Occipital lobe (tissue), 2 donors: ENCODE data around the gene ST3GAL3. TPM values are rescaled to one million over a fixed set of nuclear protein-coding genes. Genes with fewer than 3 reads are reported as not detected.
A peak's percentile ranks its signal among the peaks of the same experiment; 100 is the strongest.

Source experiments
- DNase-seq: peaks from one replicate; lab custom pipeline; 2025; lab: John Stamatoyannopoulos, UW
- total RNA-seq: library from RNA; depleted of rRNA; stranded (reverse); fragments of >200 nt; gene quantifications from one replicate; pipeline ENCODE4 v1.2.3, GENCODE V29; 2014

The ST3GAL3 gene
- total RNA-seq: 25.7 TPM

GRCh38 chr1:43707190-43708001, at the start of gene ST3GAL3:
TSS of gene ST3GAL3 (plus strand) at chr1:43707536. CDS start at chr1:43736263, 28,727 bp downstream.
- peak; percentile 90 for DNase-seq

- no peak for DNase-seq
Measured at GRCh38 chr1:43659212-43660166, 47.8 kb upstream of the ST3GAL3 start.

GRCh38 chr1:43660355-43660754, 47.0 kb upstream of the ST3GAL3 start:
- no peak for DNase-seq

- DNase-seq: no peak
Measured at GRCh38 chr1:43664369-43664768, 43.0 kb upstream of the ST3GAL3 start.

- DNase-seq: no peak
Measured at GRCh38 chr1:43666608-43667007, 40.7 kb upstream of the ST3GAL3 start.

- DNase-seq: no peak
Measured at GRCh38 chr1:43668956-43669355, 38.4 kb upstream of the ST3GAL3 start.

GRCh38 chr1:43669878-43670277, 37.5 kb upstream of the ST3GAL3 start:
- no peak for DNase-seq

- no peak for DNase-seq
Measured at GRCh38 chr1:43671193-43671592, 36.1 kb upstream of the ST3GAL3 start.

GRCh38 chr1:43671626-43672330, 35.6 kb upstream of the ST3GAL3 start:
- DNase-seq: no peak

GRCh38 chr1:43673261-43673660, 34.1 kb upstream of the ST3GAL3 start:
- no peak for DNase-seq

GRCh38 chr1:43678940-43679339, 28.4 kb upstream of the ST3GAL3 start:
- DNase-seq: no peak

GRCh38 chr1:43683560-43683959, 23.8 kb upstream of the ST3GAL3 start:
- no peak for DNase-seq

GRCh38 chr1:43686801-43687200, 20.5 kb upstream of the ST3GAL3 start:
- no peak for DNase-seq

GRCh38 chr1:43687301-43688108, 19.8 kb upstream of the ST3GAL3 start:
- DNase-seq: no peak

- DNase-seq: no peak
Measured at GRCh38 chr1:43688109-43688387, 19.3 kb upstream of the ST3GAL3 start.

- DNase-seq: no peak
Measured at GRCh38 chr1:43688594-43689000, 18.7 kb upstream of the ST3GAL3 start.

GRCh38 chr1:43689289-43689688, 18.0 kb upstream of the ST3GAL3 start:
- no peak for DNase-seq

- peak; percentile 73 for DNase-seq
Measured at GRCh38 chr1:43691871-43692815, 15.2 kb upstream of the ST3GAL3 start.

- no peak for DNase-seq
Measured at GRCh38 chr1:43693371-43693770, 14.0 kb upstream of the ST3GAL3 start.

GRCh38 chr1:43699281-43699680, 8.1 kb upstream of the ST3GAL3 start:
- no peak for DNase-seq
